Pancreas (tissue), 10 donors: Measurements from ENCODE around the gene FRMD4A. TPM values are rescaled to one million over a fixed set of nuclear protein-coding genes. Genes with fewer than 3 reads are reported as not detected.

ENCODE experiments used
- ATAC-seq, 4 donors: fragments of 200-7000 bp; cut with Tn5 transposase; one replicate each; pipeline versions ENCODE4 v1.8.0 to v1.9.1; 2020; ENCODE audit warnings: mild to moderate bottlenecking in 4 of 4, moderate library complexity in 4 of 4
- DNase-seq, 6 donors: peaks; one replicate each; pipeline ENCODE4 v3.0.0-alpha.2; 2020
- FAIRE-seq: peaks from 2 replicates; lab custom pipeline; 2012; peaks lifted over from hg19 to GRCh38; lab: Jason Lieb, UNC
- H3K27ac ChIP-seq, 4 donors: fragments of 200-600 bp; sonication (generic); 1 replicate in 3 of 4; 2 replicates in 1 of 4; pipeline versions ENCODE4 v1.5.0 to v1.8.0; 2020
- H3K27me3 ChIP-seq, 4 donors: fragments of 200-600 bp; one replicate each; pipeline ENCODE4 v1.8.0; 2021
- H3K36me3 ChIP-seq, 3 donors: fragments of 200-600 bp; sonication (generic) in 1 of 3; one replicate each; pipeline versions ENCODE4 v1.5.0 to v1.8.0; 2020 to 2021
- H3K4me1 ChIP-seq, 3 donors: fragments of 200-600 bp; one replicate each; pipeline ENCODE4 v1.8.0; 2021
- H3K4me3 ChIP-seq, 4 donors: fragments of 200-600 bp; sonication (generic) in 2 of 4; one replicate each; pipeline versions ENCODE4 v1.5.0 to v1.8.0; 2020 to 2021
- H3K9me3 ChIP-seq, 4 donors: fragments of 200-600 bp; one replicate each; pipeline ENCODE4 v1.8.0; 2021
- WGBS, 2 donors: extraction: QIAGEN DNeasy Blood & Tissue Kit; methylation state at CpG; one replicate each; pipeline ENCODE4 v1.1.7; 2013; 5-methylcytosine and 5-hydroxymethylcytosine counted together
- intact Hi-C, 3 donors: fragments of 100-400 bp; cut with DNase I; formaldehyde crosslinking; loops; one replicate each; pipeline versions ENCODE4 v1.11.1 to v1.14.2; 2022
- polyA plus RNA-seq, 2 donors: library from polyadenylated mRNA; stranded (reverse); fragments of 200-250 nt; gene quantifications; one replicate each; pipeline ENCODE4 v1.2.3, GENCODE V29; 2013
- total RNA-seq, 6 donors: library from RNA; stranded (reverse); fragmentation: NEBNext Ultra II Directional in 4 of 6; extraction: Animal tissue kit (Norgen Biotek cat#: 25700) in 4 of 6; gene quantifications; one replicate each; pipeline versions ENCODE4 v1.2.1 to v1.2.4, GENCODE V29; 2021 to 2023
- TF ChIP-seq, protein P1 (sequence below), 4 donors: fragments of 200-600 bp; sonication (generic) in 3 of 4; IDR thresholded peaks; one replicate each; pipeline versions ENCODE4 v1.5.0 to v1.8.0; 2021; ENCODE audit warnings: antibody characterized with exemption in 4 of 4
- donor health status: healthy with polysubstance abuse.
- donor health status: DM: no; HTN: no; CAD: no; lungs with moderate emphysema.
- donor health status: DM: no; HTN: no; CAD: no.
- donor health status: control.
- donor health status: control.
- donor health status: Bipolar disorder and iron deficiency.
- donor health status: DM: yes; HTN: yes; CAD: no.
- donor health status: DM: no; HTN: no; CAD: no.
- donor health status: DM: no; HTN: no; CAD: no.
- donor health status: DM: yes; HTN: yes; CAD: no.

Gene FRMD4A
- total and polyA plus RNA-seq, 8 donors = 13.5 to 27.5 (median 18.7) TPM

DNA sequence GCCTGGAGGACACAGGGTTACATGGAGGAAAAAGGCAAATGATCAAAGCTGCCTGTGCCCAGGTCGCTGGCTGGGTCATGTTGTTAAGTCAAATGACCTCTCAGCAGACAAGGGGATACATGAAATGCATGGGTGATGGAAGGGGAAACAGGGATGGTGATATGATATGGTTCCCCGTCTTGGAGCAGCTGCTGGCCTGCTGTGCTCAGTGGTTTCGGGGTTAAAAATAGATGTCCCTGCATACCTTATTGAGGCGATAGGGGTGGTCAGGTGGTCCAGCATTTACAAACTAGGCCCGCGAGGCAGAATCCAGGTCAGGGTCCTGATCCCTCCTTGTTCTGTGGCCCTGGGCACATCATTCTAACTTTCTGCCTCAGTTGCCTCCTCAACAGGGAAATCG is 586.8 kb downstream of the FRMD4A start:
- DNase-seq (no peak), ATAC-seq (no peak), FAIRE-seq (no peak)
- WGBS, 2 donors = 78 to 82% methylated on average over 7 of the region's 7 CpGs
- H3K27ac ChIP-seq = no peak overlapping the region
- intact Hi-C loops = no loop called here
- H3K27me3 ChIP-seq = no peaks in the 10 kb centered on the region
- H3K36me3 ChIP-seq = no peaks in the 10 kb centered on the region
- TF ChIP-seq, protein P1, sequence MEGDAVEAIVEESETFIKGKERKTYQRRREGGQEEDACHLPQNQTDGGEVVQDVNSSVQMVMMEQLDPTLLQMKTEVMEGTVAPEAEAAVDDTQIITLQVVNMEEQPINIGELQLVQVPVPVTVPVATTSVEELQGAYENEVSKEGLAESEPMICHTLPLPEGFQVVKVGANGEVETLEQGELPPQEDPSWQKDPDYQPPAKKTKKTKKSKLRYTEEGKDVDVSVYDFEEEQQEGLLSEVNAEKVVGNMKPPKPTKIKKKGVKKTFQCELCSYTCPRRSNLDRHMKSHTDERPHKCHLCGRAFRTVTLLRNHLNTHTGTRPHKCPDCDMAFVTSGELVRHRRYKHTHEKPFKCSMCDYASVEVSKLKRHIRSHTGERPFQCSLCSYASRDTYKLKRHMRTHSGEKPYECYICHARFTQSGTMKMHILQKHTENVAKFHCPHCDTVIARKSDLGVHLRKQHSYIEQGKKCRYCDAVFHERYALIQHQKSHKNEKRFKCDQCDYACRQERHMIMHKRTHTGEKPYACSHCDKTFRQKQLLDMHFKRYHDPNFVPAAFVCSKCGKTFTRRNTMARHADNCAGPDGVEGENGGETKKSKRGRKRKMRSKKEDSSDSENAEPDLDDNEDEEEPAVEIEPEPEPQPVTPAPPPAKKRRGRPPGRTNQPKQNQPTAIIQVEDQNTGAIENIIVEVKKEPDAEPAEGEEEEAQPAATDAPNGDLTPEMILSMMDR (IDR thresholded peaks at IDR 0.05) = no peak
- H3K9me3 ChIP-seq = no peaks in the 10 kb centered on the region
- H3K4me3 ChIP-seq = no peak overlapping the region
- no peaks in the 10 kb centered on the region for H3K4me1 ChIP-seq

DNA sequence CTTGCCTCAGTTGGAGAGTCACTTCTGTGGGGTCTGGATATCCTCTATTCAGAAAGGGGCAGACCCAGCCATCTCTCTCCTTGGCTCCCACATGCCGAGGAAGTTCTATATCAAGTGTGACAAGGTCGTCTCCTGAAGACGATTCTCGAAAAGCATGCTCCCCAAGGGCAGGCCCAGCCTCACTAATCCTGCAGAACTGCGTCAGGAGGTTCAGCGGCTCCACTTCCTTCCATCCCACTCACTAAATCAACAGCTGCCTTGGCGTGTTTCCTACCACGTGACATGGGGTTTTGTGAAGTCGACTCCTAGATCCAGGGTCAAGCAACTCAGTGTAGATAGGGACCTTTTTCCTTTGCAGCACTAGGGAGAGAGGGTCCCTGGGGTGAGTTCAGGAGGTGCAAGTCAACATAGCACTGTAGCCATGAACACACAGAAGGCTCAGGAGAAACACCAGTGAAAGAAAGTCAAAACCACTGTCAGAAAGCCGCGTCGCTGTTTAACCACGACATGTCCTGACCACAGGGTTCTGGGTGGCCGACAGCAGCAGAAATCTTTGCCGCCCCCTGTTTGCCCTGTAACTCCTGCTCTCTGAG is 587.5 kb downstream of the FRMD4A start:
- ATAC-seq (no peak), FAIRE-seq (no peak), DNase-seq (no peak)
- Histone ChIP-seq H3K4me1 (no peaks in the 10 kb centered on the region), H3K9me3 (no peaks in the 10 kb centered on the region), H3K27me3 (no peaks in the 10 kb centered on the region), H3K36me3 (no peaks in the 10 kb centered on the region), H3K4me3 (no peak overlapping the region), H3K27ac (no peak overlapping the region)
- intact Hi-C loops = no loop called here
- WGBS, 2 donors = 71 to 74% methylated on average over 15 of the region's 15 CpGs
- TF ChIP-seq, protein P1 (IDR thresholded peaks at IDR 0.05) = no peak

DNA sequence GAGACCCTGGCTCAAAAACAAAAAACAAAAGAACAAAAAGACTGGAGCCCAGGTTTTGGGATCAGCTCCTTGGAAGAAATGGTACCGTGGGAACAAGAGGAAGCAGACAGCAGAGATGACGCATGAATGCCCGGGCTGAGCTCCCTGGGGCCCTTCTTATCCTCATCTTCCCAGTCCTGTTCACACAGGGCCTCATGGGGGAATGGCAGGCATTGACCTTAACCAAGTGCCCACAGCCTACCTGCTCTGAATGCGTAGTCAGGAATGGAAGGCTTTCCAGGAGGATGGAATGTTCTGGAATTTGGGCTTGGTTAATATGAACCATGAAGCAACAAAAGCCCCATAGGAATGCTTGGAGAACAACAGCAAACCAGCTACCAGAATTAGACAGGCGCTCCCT is 589.3 kb downstream of the FRMD4A start:
- TF ChIP-seq, protein P1 (IDR thresholded peaks at IDR 0.05) = no peak
- H3K9me3 ChIP-seq = no peaks in the 10 kb centered on the region
- no peak for ATAC-seq
- no peaks in the 10 kb centered on the region for H3K27me3 ChIP-seq
- no peak overlapping the region for H3K4me3 ChIP-seq
- no peak for FAIRE-seq
- WGBS, 2 donors = 94 to 96% methylated on average over 5 of the region's 5 CpGs
- H3K4me1 ChIP-seq = no peaks in the 10 kb centered on the region
- no peak overlapping the region for H3K27ac ChIP-seq
- intact Hi-C loops = no loop called here
- H3K36me3 ChIP-seq = no peaks in the 10 kb centered on the region
- no peak for DNase-seq

DNA sequence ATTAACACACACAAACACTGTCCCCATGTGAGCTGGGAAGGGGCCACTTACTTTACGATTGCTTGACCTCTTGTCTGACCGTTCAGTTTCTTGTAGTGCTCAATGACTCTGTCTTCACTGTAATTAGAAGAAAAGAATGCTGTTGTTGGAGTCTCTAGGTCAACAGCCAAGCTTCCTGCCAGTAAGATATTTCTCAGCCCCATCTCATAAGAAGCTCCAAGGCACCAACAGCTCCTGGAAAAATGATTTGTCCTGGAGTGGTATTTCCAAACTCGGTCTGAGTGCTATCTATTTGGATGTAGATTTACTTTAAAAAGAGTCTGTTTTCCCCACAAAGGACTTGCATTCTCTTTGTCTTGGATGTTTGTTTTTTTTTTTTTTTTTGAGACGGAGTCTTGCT is 590.3 kb downstream of the FRMD4A start:
- Histone ChIP-seq H3K36me3 (no peaks in the 10 kb centered on the region), H3K9me3 (no peaks in the 10 kb centered on the region), H3K27ac (no peak overlapping the region), H3K27me3 (no peaks in the 10 kb centered on the region), H3K4me3 (no peak overlapping the region), H3K4me1 (no peaks in the 10 kb centered on the region)
- no peak for FAIRE-seq
- ATAC-seq = no peak
- DNase-seq = no peak
- WGBS, 2 donors = 76 to 92% methylated on average over 3 to 4 of the region's 4 CpGs
- intact Hi-C loops = no loop called here
- TF ChIP-seq, protein P1 (IDR thresholded peaks at IDR 0.05) = no peak

DNA sequence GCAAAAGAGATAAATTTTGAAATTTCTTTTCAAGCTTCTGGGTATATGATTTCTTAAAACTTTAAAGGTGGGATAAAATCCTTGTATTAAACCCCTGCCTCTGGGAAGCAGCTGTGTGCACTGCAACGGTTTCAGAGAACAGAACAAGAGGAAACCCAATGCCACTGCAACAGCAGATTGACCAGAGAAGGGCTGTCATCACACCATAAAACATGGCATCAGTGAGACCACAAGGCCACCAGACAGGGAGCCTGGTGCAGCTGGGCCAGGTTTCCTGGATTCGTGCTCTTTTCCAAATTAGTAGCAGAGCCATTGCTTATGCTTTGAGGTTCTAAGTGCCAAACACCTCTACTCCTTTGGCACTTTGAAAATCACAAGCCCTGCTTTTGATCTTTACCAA is 591.5 kb downstream of the FRMD4A start:
- intact Hi-C loops = no loop called here
- H3K9me3 ChIP-seq = no peaks in the 10 kb centered on the region
- ATAC-seq (no peak), DNase-seq (no peak), FAIRE-seq (no peak)
- TF ChIP-seq, protein P1 (IDR thresholded peaks at IDR 0.05) = no peak
- H3K27ac ChIP-seq = no peak overlapping the region
- no peaks in the 10 kb centered on the region for H3K4me1 ChIP-seq
- no peak overlapping the region for H3K4me3 ChIP-seq
- H3K27me3 ChIP-seq = no peaks in the 10 kb centered on the region
- WGBS, 2 donors = 84 to 87% methylated on average over 2 of the region's 2 CpGs
- H3K36me3 ChIP-seq = no peaks in the 10 kb centered on the region
